NCI-H1092 treated with DMSO at 0.1 percent for 48 hours (cell line): ENCODE measurements around the gene OSBP2.

Experiments
- DNase-seq: peaks from one replicate; lab custom pipeline; 2025; lab: John Stamatoyannopoulos, UW

Gene OSBP2

DNA sequence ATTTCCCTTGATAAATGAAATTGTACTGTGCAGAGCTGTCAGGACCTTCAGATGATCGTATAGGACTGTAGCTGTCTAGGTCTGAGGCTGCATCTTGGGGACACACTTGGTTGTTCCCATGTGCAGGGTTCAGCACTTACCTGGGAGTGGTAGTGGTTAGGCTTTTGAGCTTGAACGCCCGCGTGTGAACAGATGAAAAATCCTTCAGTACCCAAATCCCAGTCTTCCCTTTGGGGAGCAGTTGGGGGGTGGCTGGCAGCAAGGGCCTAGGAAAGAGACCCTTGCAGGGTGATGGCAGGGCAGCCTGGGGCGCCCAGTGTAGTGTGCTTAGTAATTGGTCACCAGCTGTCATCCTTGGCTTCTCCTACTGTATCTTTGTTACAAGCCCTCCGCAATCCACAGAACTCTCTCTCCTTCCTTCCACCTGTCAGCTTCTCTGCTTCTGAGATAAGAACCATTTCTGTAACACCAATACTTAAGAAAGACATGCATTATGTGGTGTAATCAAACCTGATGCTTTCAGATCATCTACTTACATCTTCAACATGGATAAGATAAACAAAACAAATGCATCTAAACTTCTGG is 209.3 kb downstream of the OSBP2 start:
- no peak for DNase-seq

DNA sequence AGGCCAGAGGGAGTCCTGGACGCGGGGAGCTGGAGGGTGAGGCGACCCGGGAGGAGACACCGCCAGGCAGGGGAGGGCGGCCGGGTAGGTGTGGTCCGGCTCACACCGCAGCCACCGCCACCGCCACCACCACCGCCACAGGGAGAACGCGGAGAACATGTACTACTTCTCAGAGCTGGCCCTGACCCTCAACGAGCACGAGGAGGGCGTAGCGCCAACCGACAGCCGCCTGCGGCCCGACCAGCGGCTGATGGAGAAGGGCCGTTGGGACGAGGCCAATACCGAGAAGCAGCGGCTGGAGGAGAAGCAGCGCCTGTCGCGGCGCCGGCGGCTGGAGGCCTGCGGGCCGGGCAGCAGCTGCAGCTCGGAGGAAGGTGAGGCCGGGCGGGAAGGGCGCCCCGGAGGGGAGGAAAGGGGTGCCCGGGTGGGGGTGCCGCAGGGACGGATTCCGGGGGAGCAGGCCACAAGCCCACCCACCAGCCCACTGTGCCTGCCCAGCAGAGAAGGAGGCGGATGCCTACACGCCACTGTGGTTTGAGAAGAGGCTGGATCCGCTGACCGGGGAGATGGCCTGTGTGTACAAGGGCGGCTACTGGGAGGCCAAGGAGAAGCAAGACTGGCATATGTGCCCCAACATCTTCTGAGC is 211.1 kb downstream of the OSBP2 start:
- no peak for DNase-seq

DNA sequence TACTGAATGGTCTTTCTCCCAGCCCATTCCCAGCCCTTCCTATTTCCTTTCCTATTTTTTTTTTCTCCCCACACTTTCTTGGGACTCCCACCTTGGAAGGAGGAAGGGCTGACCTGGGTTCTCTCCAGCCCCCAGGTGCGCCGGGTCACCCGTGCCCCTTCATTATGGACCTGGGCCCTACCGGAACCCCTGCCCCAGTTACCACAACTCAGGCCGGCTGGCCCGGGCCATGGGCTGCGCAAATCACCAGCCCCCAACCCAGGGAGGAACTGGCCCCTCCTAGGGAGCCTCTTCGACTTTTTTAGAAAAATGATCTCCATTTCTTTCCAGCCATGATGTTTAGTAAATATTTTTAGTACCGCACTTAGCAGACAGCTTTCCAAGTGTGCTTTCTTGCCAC is 211.7 kb downstream of the OSBP2 start:
- DNase-seq: no peak

- DNase-seq: no peak
These were observed 212.3 kb downstream of the OSBP2 start for GRCh38 chr22:30906946-30907345.

DNA sequence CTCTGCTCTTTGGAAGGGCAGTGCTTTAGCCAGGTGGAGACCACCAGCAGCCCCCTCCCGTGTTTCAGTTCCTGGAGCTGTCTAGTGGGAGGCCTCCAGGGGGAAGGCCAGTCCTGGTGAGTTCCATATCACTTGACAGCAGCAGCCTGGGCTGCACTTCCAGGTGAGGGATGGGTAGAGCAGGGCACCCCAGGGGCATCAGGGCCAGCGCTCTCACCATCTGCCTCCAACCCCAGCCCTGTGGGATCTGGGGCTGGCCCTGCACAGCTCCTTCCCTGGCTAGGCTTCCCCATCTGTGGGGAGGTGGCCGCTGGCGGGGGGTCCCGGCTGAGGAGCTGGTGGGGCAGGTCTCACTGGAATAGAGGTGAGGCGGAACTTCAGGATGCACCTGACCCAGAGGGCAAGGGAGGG is 213.4 kb downstream of the OSBP2 start:
- no peak for DNase-seq

GRCh38 chr22:30909306-30909705 is 214.6 kb downstream of the OSBP2 start:
- no peak for DNase-seq

DNA sequence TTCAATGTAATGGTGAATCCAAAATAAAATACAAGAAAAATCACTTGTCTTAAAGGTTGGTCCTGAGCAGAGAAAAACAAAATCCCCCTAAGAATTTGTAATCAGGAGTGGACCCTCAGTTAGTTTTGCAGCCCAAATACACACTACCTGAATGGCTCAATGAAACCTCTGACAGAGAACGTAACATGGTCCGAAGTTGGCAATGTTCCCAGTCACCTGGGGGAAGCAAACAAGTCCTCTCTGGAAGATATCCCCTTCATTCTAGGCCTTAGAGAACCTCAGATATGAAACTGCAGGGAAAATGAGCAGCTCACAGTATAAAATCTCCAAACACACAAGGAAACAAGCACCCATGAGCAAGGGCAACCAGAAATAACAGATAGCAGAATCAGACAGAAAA is 215.7 kb downstream of the OSBP2 start:
- DNase-seq: peak; percentile 6

- DNase-seq: no peak
These were observed 224.1 kb downstream of the OSBP2 start for GRCh38 chr22:30918761-30919160.

GRCh38 chr22:30919973-30920372 is 225.3 kb downstream of the OSBP2 start:
- DNase-seq: no peak

- peak; percentile 29 for DNase-seq
These were observed 225.7 kb downstream of the OSBP2 start for GRCh38 chr22:30920407-30920806.

DNA sequence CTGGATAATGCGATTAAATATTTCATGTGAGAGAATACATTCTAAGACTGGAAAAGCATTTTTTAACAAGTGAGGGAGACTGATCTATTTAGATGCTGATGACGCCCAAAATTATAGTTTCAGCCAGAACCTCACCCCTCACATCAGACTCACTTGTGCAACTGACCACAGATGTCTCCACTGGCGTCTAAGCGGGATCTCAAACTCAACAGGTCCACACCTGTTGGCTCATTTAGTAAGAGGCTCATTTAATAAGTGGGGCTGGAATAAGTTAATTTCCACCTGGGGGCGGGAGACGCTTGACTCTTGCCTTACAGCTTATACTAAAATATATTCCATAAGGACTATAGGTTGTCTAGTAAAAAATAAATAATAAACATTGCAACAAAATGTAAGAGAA is 226.4 kb downstream of the OSBP2 start:
- no peak for DNase-seq

DNA sequence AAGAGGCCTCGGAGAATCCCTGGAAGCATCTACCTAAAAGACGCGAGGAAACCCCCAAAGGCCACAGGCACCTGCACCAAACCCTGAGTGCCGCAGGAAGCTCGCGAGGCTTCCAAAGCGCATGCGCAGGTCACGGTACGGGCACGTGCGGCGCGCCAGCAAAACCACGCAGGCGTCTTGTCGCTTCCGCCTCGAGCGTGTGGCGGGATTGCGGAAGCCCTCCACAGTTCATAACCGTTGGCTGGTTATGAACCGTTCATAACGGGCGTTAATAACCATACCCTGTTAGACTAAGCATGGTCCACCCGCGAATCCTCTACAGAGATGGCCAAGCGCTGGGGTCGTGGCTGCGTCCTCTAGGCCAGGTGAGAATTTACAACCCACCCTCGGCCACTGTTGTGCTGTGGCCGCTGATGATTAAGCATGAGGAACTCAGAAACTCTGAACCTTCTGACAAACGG is 227.5 kb downstream of the OSBP2 start:
- no peak for DNase-seq

GRCh38 chr22:30923168-30923900 is 228.7 kb downstream of the OSBP2 start:
- no peak for DNase-seq

DNA sequence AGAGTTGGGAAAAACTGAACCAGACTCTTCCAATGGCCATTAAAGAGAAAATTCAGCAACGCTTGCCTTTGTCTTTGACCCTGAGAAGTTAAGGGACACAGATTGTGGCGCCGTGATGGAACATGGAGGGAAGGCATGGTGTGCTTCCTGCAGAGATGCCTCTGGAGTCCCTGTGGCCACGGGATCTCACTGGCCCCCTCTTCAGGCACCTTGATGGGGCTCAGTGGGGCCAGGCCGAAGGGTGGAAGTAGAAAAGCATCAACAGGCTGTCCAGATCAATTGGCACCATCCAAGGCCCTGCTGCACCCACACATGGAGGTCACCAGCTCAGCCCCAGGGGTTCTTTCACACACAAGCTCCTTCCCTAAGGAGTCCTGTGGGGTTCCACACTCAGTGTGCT is 231.0 kb downstream of the OSBP2 start:
- DNase-seq: no peak

DNA sequence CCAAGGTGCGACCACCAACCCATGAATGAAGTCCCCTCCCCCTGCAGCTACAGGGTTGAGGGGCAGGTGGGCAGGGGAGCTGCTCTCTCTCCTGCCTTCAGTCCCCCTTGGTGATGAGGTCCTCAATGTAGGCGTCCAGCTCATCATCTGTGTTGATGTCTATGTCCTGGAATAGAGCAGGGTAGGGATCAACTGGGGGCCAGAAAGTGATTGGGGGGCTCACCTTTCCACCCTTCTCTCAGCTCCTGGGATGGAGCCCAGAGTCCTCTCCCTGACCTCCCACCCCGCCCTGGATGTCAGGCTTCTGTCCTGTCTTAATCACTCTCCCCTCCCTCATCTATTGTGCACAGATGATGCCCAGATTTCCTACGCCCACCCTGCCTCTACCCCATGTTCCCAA is 232.0 kb downstream of the OSBP2 start:
- DNase-seq: no peak

DNA sequence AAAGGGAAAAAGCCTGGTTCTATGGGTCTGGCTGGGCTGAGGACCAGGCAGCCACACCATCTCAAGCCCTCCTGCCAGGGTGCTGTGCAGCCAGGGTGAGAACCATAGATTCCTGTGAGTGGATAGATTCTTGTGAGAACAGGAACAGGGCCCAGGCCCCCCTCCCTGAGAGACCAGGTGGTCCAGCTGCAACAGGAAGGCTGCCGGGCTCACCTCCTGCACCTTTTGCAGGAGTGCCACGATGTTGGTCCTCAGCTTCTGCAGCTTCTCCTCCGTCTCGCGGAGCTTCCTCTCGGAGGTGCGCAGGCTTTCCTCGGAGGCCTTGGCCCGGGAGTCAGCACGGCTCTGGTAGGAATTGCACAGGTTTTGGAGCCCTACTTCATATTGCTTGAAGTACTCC is 233.1 kb downstream of the OSBP2 start:
- DNase-seq: no peak

- no peak for DNase-seq
These were observed 233.7 kb downstream of the OSBP2 start for GRCh38 chr22:30928401-30928800.

DNA sequence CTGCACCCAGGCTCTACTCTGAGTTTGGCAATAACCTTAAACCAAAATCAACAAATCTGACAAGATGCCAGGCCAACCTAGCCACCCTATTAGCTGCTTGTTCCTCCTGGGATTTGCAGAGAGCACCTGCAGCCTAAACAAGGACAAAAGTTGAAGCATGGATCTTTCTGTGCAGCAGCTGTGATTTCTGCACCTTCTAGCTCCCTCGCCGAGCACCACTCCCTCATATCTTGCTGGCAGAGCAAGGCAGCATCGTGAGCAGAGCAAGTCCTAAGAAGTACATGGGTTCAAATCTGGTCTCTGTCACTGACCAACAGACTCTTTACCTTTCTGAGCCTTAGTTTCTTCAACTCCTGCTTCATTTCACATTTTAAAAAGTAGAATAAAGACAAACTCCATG is 235.6 kb downstream of the OSBP2 start:
- DNase-seq: no peak

GRCh38 chr22:30931541-30932300 is 237.0 kb downstream of the OSBP2 start:
- no peak for DNase-seq

- DNase-seq: no peak
These were observed 238.0 kb downstream of the OSBP2 start for GRCh38 chr22:30932661-30933060.

DNA sequence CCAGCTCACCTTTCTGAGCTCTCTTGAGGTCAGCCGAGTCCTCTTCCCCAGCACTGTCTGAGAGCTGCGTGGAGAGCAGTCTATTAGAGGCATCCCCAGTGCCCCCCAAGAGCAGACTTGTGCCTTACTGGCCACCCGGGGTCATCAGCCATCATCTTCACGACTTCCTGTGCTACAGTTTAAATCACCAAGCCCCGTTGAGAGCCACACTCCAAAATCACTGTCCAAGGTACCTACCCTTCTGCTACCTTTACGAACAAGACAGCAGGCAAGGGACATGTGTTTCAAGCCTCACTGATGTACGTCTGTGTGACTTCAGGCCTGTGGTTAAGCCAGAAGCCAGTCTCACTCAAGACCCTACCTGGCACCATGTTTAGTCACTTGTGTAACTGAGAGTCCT is 238.8 kb downstream of the OSBP2 start:
- no peak for DNase-seq

GRCh38 chr22:30934053-30934452 is 239.4 kb downstream of the OSBP2 start:
- DNase-seq: no peak
